ENCODE data around the gene LETMD1. TPM values are rescaled to one million over a fixed set of nuclear protein-coding genes. Genes with fewer than 3 reads are reported as not detected.

LETMD1 gene
- total and polyA plus RNA-seq, 2 of the 4 experiments (the other 2 are of a cell fraction), result 27.6 to 40.1 TPM

DNA sequence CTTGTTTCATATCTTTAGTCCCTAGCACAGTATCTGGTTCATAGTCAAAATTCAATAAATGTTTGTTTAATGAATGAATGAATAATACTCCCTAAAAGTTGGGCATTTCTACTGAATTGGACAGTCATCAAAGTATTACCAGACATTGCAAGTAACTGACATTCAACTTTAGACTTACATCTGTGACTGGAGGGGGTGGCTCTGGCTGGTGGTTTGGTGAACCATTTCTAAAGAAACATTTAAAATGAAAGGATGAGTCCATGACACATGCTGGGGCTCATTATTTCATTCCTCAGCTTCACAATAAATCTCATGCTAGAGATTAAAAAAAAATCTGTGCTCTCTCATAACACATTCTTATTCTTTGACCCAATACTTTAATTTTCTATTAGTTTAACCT is 55.9 kb downstream of the LETMD1 start:
- Histone ChIP-seq H2AK9ac (replicated peaks; ENCODE audit: low read depth, low read length, poor library complexity) (no peak overlapping the region), H3K23ac (ENCODE audit: low read depth, low read length) (no peak overlapping the region), H4K8ac (ENCODE audit: low read depth in 2 of 2, low read length in 2 of 2) (no peak overlapping the region), H3K9ac (ENCODE audit: low read depth, low read length) (no peak overlapping the region), H4K5ac (ENCODE audit: low read depth, low read length) (no peak overlapping the region), H2AK5ac (ENCODE audit: low read depth, low read length) (no peak overlapping the region), H3K9me3 (ENCODE audit: control insufficient read depth, insufficient read depth, low read length) (no peaks in the 10 kb centered on the region), H3K4me2 (ENCODE audit: low read depth, low read length) (no peak overlapping the region), H3K4ac (ENCODE audit: low read depth, low read length) (no peak overlapping the region), H4K91ac (ENCODE audit: insufficient read depth, low read depth, low read length) (no peak overlapping the region), H3K79me1 (ENCODE audit: low read depth in 1 of 2, low read length in 2 of 2) (no peaks in the 10 kb centered on the region), H3K27ac (ENCODE audit: insufficient read depth, low read length) (no peak overlapping the region), H3K36me3 (ENCODE audit: control insufficient read depth, insufficient read depth, low read length) (peaks cover 38% of the 10 kb centered on the region), H3K9me1 (ENCODE audit: insufficient read depth, low read length) (no peaks in the 10 kb centered on the region), H2BK120ac (ENCODE audit: low read depth, low read length) (no peak overlapping the region), H2BK5ac (ENCODE audit: low read depth, low read length, poor library complexity, severe bottlenecking) (no peak overlapping the region), H2BK15ac (ENCODE audit: low read depth, low read length) (no peak overlapping the region), H3K4me3 (ENCODE audit: insufficient read depth, low read depth, low read length) (no peak overlapping the region), H3K27me3 (ENCODE audit: control insufficient read depth, insufficient read depth, low read length) (no peaks in the 10 kb centered on the region), H3K14ac (replicated peaks; ENCODE audit: low read depth, low read length) (no peak overlapping the region), H3K18ac (ENCODE audit: low read depth, low read length) (no peak overlapping the region), H2AFZ (replicated peaks; ENCODE audit: low read length, poor library complexity) (no peak overlapping the region), H3K56ac (ENCODE audit: extremely low read depth, insufficient read depth, low read length) (no peak overlapping the region), H2BK20ac (ENCODE audit: low read depth, low read length) (no peak overlapping the region), H3K4me1 (ENCODE audit: control insufficient read depth, insufficient read depth, low read length) (no peaks in the 10 kb centered on the region), H4K20me1 (ENCODE audit: insufficient read depth, low read length) (no peaks in the 10 kb centered on the region)
- TF ChIP-seq RAD21 (IDR thresholded peaks at IDR 0.05; ENCODE audit: low read length) (no peak), FOS (IDR thresholded peaks at IDR 0.05; ENCODE audit: low read depth, low read length) (no peak), RFX5 (IDR thresholded peaks at IDR 0.05; ENCODE audit: low read depth, low read length) (no peak), POLR2A (IDR thresholded peaks at IDR 0.05; ENCODE audit: low read depth, low read length) (no peak), BHLHE40 (IDR thresholded peaks at IDR 0.05; ENCODE audit: low read depth, low read length) (no peak), MAZ (IDR thresholded peaks at IDR 0.05; ENCODE audit: borderline replicate concordance, low read depth, low read length) (no peak), SMC3 (IDR thresholded peaks at IDR 0.05; ENCODE audit: low read depth, low read length) (no peak), MXI1 (IDR thresholded peaks at IDR 0.05; ENCODE audit: borderline replicate concordance, low read depth, low read length) (no peak), MAFK (IDR thresholded peaks at IDR 0.05; ENCODE audit: low read depth, low read length) (no peak), NFE2L2 (IDR thresholded peaks at IDR 0.05; ENCODE audit: low read depth, low read length) (no peak), CHD1 (IDR thresholded peaks at IDR 0.05; ENCODE audit: low read depth, low read length) (no peak)
- TF ChIP-seq, protein P1, sequence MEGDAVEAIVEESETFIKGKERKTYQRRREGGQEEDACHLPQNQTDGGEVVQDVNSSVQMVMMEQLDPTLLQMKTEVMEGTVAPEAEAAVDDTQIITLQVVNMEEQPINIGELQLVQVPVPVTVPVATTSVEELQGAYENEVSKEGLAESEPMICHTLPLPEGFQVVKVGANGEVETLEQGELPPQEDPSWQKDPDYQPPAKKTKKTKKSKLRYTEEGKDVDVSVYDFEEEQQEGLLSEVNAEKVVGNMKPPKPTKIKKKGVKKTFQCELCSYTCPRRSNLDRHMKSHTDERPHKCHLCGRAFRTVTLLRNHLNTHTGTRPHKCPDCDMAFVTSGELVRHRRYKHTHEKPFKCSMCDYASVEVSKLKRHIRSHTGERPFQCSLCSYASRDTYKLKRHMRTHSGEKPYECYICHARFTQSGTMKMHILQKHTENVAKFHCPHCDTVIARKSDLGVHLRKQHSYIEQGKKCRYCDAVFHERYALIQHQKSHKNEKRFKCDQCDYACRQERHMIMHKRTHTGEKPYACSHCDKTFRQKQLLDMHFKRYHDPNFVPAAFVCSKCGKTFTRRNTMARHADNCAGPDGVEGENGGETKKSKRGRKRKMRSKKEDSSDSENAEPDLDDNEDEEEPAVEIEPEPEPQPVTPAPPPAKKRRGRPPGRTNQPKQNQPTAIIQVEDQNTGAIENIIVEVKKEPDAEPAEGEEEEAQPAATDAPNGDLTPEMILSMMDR (conservative IDR thresholded peaks at IDR 0.05; ENCODE audit: low read depth, low read length), result no peak
- TF ChIP-seq, protein P2, sequence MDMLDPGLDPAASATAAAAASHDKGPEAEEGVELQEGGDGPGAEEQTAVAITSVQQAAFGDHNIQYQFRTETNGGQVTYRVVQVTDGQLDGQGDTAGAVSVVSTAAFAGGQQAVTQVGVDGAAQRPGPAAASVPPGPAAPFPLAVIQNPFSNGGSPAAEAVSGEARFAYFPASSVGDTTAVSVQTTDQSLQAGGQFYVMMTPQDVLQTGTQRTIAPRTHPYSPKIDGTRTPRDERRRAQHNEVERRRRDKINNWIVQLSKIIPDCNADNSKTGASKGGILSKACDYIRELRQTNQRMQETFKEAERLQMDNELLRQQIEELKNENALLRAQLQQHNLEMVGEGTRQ (IDR thresholded peaks at IDR 0.05; ENCODE audit: low read depth, low read length), result no peak
- dilution Hi-C loops (cut with HindIII; ENCODE audit: low sequenced_read_pairs, unreplicated experiment) (no loop called here), in situ Hi-C loops (cut with MboI; ENCODE audit: low sequenced_read_pairs) (no loop called here), intact Hi-C loops (cut with micrococcal nuclease) (no loop called here)
- POLR2A ChIA-PET (ENCODE audit: unreplicated experiment), result no interaction called here
- ATAC-seq (ENCODE audit: low read depth) (no peak), DNase-seq (no peak)
- CTCF ChIA-PET, result no interaction called here
- no TSS peak for BruUV-seq (replicated peaks)

Measured in IMR-90 (cell line).